Thoracic aorta (tissue), 2 donors: ENCODE measurements around the gene S100A2. TPM values are rescaled to one million over a fixed set of nuclear protein-coding genes. Genes with fewer than 3 reads are reported as not detected.

Source experiments
- ATAC-seq: fragments of 150-250 bp; one replicate; pipeline ENCODE4 v1.8.0; 2017; ENCODE audit warnings: low read depth; ENCODE audit not compliant: insufficient number of reproducible peaks, low FRiP score
- DNase-seq: peaks from one replicate; pipeline ENCODE4 v3.0.0-alpha.2; 2020; ENCODE audit warnings: low spot score
- H3K27ac ChIP-seq, 2 donors: fragments of 200-600 bp; sonication (generic); 1 replicate in 1 of 2; 2 replicates in 1 of 2; pipeline ENCODE4 v1.5.1; 2016; ENCODE audit warnings: mild to moderate bottlenecking in 2 of 2, moderate library complexity in 2 of 2
- H3K27me3 ChIP-seq: fragments of 200-600 bp; sonication (generic); replicated peaks from 2 replicates; pipeline ENCODE4 v1.6.0; 2016; ENCODE audit warnings: mild to moderate bottlenecking; ENCODE audit not compliant: insufficient read depth
- H3K36me3 ChIP-seq: fragments of 200-600 bp; sonication (generic); one replicate; pipeline ENCODE4 v1.5.1; 2016
- H3K4me1 ChIP-seq, 2 donors: fragments of 200-600 bp; sonication (generic); 1 replicate in 1 of 2; 2 replicates in 1 of 2; pipeline versions ENCODE4 v1.5.1 to v1.6.0; 2016; ENCODE audit warnings: low read depth in 2 of 2, mild to moderate bottlenecking in 1 of 2; ENCODE audit not compliant: control insufficient read depth in 1 of 2
- H3K4me3 ChIP-seq: fragments of 200-600 bp; sonication (generic); 2 replicates; pipeline ENCODE4 v1.5.1; 2016; ENCODE audit warnings: mild to moderate bottlenecking
- H3K9me3 ChIP-seq: fragments of 200-600 bp; sonication (generic); 2 replicates; pipeline ENCODE4 v1.5.1; 2016
- total RNA-seq, 2 donors: library from RNA; depleted of rRNA; stranded (reverse); fragments of >200 nt; gene quantifications; one replicate each; pipeline versions ENCODE4 v1.1.0 to v1.2.3, GENCODE V29; 2016
- TF ChIP-seq, protein P1 (sequence below): fragments of 200-600 bp; sonication (generic); IDR thresholded peaks from one replicate; pipeline ENCODE4 v1.5.1; 2019; ENCODE audit warnings: antibody characterized with exemption

Gene S100A2
- total RNA-seq, 2 donors from 2014 or later: 1.1 to 2.9 TPM

DNA sequence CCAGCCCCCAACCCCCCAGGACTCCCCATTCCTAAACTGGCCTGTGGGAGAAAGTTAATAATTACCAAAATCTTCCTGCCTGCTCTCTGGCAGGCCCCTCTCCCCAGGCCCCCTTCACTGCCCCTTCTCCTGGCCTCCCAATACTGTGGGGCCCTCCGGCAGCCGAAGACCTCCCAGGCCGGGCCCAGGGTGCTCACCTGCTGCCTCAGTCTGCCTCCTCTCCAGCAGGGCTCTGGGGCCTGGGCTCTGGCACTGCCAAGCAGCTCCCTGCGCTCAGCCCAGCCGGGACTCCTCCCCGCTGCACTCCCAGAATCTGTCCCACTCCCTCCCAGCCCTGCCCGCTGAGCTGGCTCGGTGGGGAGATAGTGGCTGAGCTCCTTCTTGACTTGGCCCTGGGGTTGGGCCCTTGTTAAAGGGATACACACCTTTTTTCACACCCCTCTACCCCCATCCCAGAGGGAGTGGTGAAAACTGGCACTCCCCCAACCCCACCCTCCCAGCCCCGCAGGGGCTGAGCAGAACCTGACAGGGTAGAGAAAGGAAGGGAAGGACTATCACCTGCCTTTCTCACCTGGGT, 47.2 kb upstream of the S100A2 start, which contains the start of gene S100A16:
Gene S100A16 (minus strand): TSS at position 383 of the 577 bp plus-strand sequence. CDS start 4,986 bp downstream, outside the sequence.
- DNase-seq: peak; percentile 60
- Histone ChIP-seq H3K36me3 (no peaks in the 10 kb centered on the region), H3K27ac (peak within 1 kb of the TSS; percentile 81 to 96), H3K4me1 (peaks cover 20 to 43% of the 10 kb centered on the region in 2 donors), H3K27me3 (no peaks in the 10 kb centered on the region), H3K4me3 (peak within 1 kb of the TSS; percentile 87), H3K9me3 (no peaks in the 10 kb centered on the region)
- TF ChIP-seq, protein P1, sequence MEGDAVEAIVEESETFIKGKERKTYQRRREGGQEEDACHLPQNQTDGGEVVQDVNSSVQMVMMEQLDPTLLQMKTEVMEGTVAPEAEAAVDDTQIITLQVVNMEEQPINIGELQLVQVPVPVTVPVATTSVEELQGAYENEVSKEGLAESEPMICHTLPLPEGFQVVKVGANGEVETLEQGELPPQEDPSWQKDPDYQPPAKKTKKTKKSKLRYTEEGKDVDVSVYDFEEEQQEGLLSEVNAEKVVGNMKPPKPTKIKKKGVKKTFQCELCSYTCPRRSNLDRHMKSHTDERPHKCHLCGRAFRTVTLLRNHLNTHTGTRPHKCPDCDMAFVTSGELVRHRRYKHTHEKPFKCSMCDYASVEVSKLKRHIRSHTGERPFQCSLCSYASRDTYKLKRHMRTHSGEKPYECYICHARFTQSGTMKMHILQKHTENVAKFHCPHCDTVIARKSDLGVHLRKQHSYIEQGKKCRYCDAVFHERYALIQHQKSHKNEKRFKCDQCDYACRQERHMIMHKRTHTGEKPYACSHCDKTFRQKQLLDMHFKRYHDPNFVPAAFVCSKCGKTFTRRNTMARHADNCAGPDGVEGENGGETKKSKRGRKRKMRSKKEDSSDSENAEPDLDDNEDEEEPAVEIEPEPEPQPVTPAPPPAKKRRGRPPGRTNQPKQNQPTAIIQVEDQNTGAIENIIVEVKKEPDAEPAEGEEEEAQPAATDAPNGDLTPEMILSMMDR: no peak
- no peak for ATAC-seq

GRCh38 chr1:153612111-153612754, 46.6 kb upstream of the S100A2 start:
- Histone ChIP-seq H3K4me1 (peaks cover 20 to 49% of the 10 kb centered on the region in 2 donors), H3K27ac (peak overlapping the region; percentile 81 to 96), H3K36me3 (peaks cover 6% of the 10 kb centered on the region), H3K27me3 (no peaks in the 10 kb centered on the region), H3K9me3 (no peaks in the 10 kb centered on the region), H3K4me3 (peak overlapping the region; percentile 87)
- no peak for ATAC-seq
- DNase-seq: no peak
- TF ChIP-seq, protein P1: no peak

- Histone ChIP-seq H3K36me3 (peaks cover 14% of the 10 kb centered on the region), H3K4me1 (peaks cover 20 to 51% of the 10 kb centered on the region in 2 donors), H3K27me3 (no peaks in the 10 kb centered on the region), H3K9me3 (no peaks in the 10 kb centered on the region), H3K4me3 (peak overlapping the region; percentile 87), H3K27ac (peak overlapping the region in 1 of 2 donors; percentile 96)
- DNase-seq (no peak), ATAC-seq (no peak)
- TF ChIP-seq, protein P1: no peak
Measured at GRCh38 chr1:153611356-153611755, 45.7 kb upstream of the S100A2 start.

DNA sequence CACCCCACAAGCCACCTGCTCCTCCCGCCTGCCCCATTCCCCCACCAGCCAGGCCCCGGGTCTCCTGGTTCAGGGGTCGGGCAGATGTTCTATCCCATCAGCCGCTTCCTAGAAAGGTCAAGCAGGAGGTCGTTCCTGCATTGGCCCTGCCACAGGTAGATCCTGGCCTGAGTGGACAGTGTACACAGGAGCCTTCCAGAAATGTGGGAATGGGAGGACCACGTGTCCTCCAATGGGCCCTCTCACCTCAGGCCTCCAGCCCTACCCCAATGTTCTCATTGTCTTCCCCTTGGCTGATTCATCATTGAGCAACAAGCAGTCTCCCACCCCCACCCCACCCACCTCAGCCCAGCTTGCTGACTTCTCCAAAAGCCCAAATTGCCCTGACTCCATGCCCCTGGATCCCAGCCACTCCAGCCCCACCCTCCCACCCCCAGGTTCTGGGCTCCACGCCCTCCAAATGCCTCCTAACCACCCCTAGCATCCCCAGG, 45.2 kb upstream of the S100A2 start:
- no peaks in the 10 kb centered on the region for H3K9me3 ChIP-seq
- H3K27me3 ChIP-seq: no peaks in the 10 kb centered on the region
- ATAC-seq (no peak), DNase-seq (no peak)
- H3K27ac ChIP-seq: peak overlapping the region in 1 of 2 donors; percentile 96
- H3K4me1 ChIP-seq: peaks cover 20 to 51% of the 10 kb centered on the region in 2 donors
- H3K4me3 ChIP-seq: peak overlapping the region; percentile 23
- H3K36me3 ChIP-seq: peaks cover 15% of the 10 kb centered on the region
- TF ChIP-seq, protein P1: no peak

- Histone ChIP-seq H3K36me3 (peaks cover 18% of the 10 kb centered on the region), H3K27ac (peak overlapping the region in 1 of 2 donors; percentile 91), H3K27me3 (no peaks in the 10 kb centered on the region), H3K4me3 (peak overlapping the region; percentile 23), H3K4me1 (peaks cover 20 to 51% of the 10 kb centered on the region in 2 donors), H3K9me3 (no peaks in the 10 kb centered on the region)
- ATAC-seq (no peak), DNase-seq (no peak)
- TF ChIP-seq, protein P1: no peak
Measured at GRCh38 chr1:153610334-153610733, 44.7 kb upstream of the S100A2 start.
